DMS53 treated with DMSO at 0.1 percent for 48 hours (cell line): ENCODE measurements around the gene ESPNL.

ENCODE experiments used
- DNase-seq: peaks from one replicate; lab custom pipeline; 2025; ENCODE audit not compliant: unreplicated experiment; lab: John Stamatoyannopoulos, UW

The ESPNL gene

GRCh38 chr2:238155761-238156694 is 55.9 kb downstream of the ESPNL start:
- DNase-seq, result no peak

GRCh38 chr2:238157506-238158017 is 57.4 kb downstream of the ESPNL start:
- DNase-seq, result peak; percentile 34

- DNase-seq, result no peak
Observed at GRCh38 chr2:238158018-238158508, 57.9 kb downstream of the ESPNL start.

- DNase-seq, result peak; percentile 44
Observed at GRCh38 chr2:238158509-238159070, 58.5 kb downstream of the ESPNL start, which contains the start of gene ERFE. Gene ERFE, plus strand, starts transcription at chr2:238158970. Its CDS starts 38 bp downstream, at chr2:238159008.

GRCh38 chr2:238159071-238159539 is 59.0 kb downstream of the ESPNL start:
- DNase-seq, result peak; percentile 44

GRCh38 chr2:238159661-238160205 is 59.6 kb downstream of the ESPNL start:
- no peak for DNase-seq

GRCh38 chr2:238160206-238161129 is 60.3 kb downstream of the ESPNL start:
- DNase-seq, result no peak

- no peak for DNase-seq
Observed at GRCh38 chr2:238161291-238162051, 61.3 kb downstream of the ESPNL start.

GRCh38 chr2:238162251-238162845 is 62.2 kb downstream of the ESPNL start:
- no peak for DNase-seq

- DNase-seq, result no peak
Observed at GRCh38 chr2:238162846-238163441, 62.8 kb downstream of the ESPNL start.

- no peak for DNase-seq
Observed at GRCh38 chr2:238163481-238164198, 63.5 kb downstream of the ESPNL start.

- no peak for DNase-seq
Observed at GRCh38 chr2:238164906-238165287, 64.8 kb downstream of the ESPNL start.

GRCh38 chr2:238165288-238165921 is 65.3 kb downstream of the ESPNL start:
- DNase-seq, result no peak

- no peak for DNase-seq
Observed at GRCh38 chr2:238166391-238167343, 66.5 kb downstream of the ESPNL start.

- no peak for DNase-seq
Observed at GRCh38 chr2:238167344-238167715, 67.2 kb downstream of the ESPNL start.

- DNase-seq, result no peak
Observed at GRCh38 chr2:238167761-238168160, 67.6 kb downstream of the ESPNL start.
